Thyroid gland (tissue), 4 donors: ENCODE measurements around the gene ARL1.

ENCODE experiments used
- CTCF ChIP-seq, 6 experiments: fragments of 200-600 bp in 3 of 6; fragments of 450-650 bp in 3 of 6; sonication (generic) in 3 of 6; IDR thresholded peaks; one replicate each; pipeline ENCODE4 v1.5.1; 2016 to 2019; ENCODE audit warnings: antibody characterized with exemption in 6 of 6, mild to moderate bottlenecking in 2 of 6, inconsistent platforms in 1 of 6, moderate library complexity in 1 of 6
- POLR2A ChIP-seq, 2 donors: fragments of 450-650 bp; IDR thresholded peaks; one replicate each; pipeline ENCODE4 v1.6.1; 2017; ENCODE audit warnings: antibody characterized with exemption in 2 of 2, mild to moderate bottlenecking in 2 of 2, moderate library complexity in 1 of 2

- TF ChIP-seq CTCF (IDR thresholded peaks at IDR 0.05) (no peak), POLR2A (IDR thresholded peaks at IDR 0.05) (no peak)
These were observed 28.6 kb upstream of the ARL1 start for GRCh38 chr12:101436136-101436535.
